Measurements from ENCODE around the gene NBAS. TPM values are rescaled to one million over a fixed set of nuclear protein-coding genes. Genes with fewer than 3 reads are reported as not detected.

NBAS gene
- total RNA-seq, 4 donors from 2014 or later: 22.8 to 32.0 (median 23.7) TPM

DNA sequence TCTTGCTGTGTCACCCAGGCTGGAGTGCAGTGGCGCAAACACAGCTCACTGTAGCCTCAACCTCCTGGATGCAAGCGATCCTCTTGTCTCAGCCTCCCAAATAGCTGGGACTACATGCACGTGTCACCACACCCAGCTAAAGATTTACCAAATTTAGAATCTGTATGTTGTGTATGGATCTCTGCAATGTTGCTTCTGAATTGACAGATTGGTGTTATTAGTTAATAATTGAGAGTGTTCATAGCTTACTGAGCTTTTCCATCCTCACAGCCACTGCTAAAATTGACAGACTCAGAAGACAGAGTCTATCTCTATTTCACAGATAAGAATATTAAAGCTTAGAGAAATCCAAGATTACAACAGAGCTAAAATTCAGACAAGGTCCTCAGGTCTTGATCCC, 4.3 kb upstream of the NBAS start:
- DNase-seq: no peak
- Histone ChIP-seq H3K36me3 (no peaks in the 10 kb centered on the region), H3K4me3 (no peak overlapping the region), H3K9me3 (no peaks in the 10 kb centered on the region), H3K27me3 (no peaks in the 10 kb centered on the region), H3K4me1 (peaks cover 0 to 10% (median 0%) of the 10 kb centered on the region in 3 donors), H3K27ac (no peak overlapping the region)
- WGBS, 2 donors: 79 to 82% methylated on average over 3 of the region's 3 CpGs
- intact Hi-C loops (cut with DNase I): no loop called here
- TF ChIP-seq, protein P1, sequence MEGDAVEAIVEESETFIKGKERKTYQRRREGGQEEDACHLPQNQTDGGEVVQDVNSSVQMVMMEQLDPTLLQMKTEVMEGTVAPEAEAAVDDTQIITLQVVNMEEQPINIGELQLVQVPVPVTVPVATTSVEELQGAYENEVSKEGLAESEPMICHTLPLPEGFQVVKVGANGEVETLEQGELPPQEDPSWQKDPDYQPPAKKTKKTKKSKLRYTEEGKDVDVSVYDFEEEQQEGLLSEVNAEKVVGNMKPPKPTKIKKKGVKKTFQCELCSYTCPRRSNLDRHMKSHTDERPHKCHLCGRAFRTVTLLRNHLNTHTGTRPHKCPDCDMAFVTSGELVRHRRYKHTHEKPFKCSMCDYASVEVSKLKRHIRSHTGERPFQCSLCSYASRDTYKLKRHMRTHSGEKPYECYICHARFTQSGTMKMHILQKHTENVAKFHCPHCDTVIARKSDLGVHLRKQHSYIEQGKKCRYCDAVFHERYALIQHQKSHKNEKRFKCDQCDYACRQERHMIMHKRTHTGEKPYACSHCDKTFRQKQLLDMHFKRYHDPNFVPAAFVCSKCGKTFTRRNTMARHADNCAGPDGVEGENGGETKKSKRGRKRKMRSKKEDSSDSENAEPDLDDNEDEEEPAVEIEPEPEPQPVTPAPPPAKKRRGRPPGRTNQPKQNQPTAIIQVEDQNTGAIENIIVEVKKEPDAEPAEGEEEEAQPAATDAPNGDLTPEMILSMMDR (IDR thresholded peaks at IDR 0.05): no peak
- no peak for TF ChIP-seq POLR2A (IDR thresholded peaks at IDR 0.05)

DNA sequence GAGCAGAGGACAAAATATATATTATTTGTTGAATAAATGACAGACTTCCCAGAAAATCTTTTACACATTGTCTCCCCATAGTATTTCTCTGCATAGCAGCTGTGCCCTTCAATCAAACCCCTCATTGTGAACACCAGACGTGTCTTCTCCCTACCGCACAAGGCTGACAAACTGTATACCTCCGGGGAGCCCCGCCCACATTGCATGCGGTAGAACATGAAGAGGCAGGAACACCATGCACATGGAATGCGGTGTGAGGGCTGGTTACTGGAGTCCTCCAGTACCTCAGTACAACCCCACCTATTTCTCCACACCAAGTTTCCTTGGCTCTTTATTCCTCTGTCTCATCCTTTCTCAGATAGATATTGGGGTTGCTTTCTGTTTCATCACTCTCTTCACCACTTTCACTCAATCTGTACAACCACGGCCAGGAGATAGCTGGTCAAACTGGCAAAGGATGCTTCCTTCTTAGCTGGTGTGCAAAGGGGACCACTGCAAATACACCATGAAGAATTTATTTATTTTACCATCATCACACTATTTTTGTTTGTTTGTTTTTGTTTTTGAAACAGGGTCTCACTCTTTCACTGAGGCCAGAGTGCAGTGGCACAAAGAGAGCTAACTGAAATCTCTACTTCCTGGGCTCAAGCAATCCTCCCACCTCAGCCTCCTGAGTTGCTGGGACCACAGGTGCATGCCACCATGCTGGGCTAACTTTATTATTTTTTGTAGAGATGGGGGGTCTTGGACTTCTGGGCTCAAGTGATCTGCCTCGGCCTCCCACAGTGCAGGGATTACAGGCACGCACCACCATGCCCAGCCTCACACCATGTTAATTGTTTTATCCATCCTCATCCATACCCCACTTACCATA, 2.3 kb upstream of the NBAS start:
- no peaks in the 10 kb centered on the region for H3K27me3 ChIP-seq
- no peak overlapping the region for H3K27ac ChIP-seq
- TF ChIP-seq, protein P1 (IDR thresholded peaks at IDR 0.05): no peak
- TF ChIP-seq POLR2A (IDR thresholded peaks at IDR 0.05): no peak
- H3K4me3 ChIP-seq: no peak overlapping the region
- 63 to 77% methylated on average over 8 to 9 of the region's 9 CpGs for WGBS, 2 donors
- H3K9me3 ChIP-seq: no peaks in the 10 kb centered on the region
- DNase-seq: no peak
- H3K4me1 ChIP-seq: peaks cover 6 to 28% (median 12%) of the 10 kb centered on the region in 3 donors
- no peaks in the 10 kb centered on the region for H3K36me3 ChIP-seq
- intact Hi-C loops (cut with DNase I): no loop called here

DNA sequence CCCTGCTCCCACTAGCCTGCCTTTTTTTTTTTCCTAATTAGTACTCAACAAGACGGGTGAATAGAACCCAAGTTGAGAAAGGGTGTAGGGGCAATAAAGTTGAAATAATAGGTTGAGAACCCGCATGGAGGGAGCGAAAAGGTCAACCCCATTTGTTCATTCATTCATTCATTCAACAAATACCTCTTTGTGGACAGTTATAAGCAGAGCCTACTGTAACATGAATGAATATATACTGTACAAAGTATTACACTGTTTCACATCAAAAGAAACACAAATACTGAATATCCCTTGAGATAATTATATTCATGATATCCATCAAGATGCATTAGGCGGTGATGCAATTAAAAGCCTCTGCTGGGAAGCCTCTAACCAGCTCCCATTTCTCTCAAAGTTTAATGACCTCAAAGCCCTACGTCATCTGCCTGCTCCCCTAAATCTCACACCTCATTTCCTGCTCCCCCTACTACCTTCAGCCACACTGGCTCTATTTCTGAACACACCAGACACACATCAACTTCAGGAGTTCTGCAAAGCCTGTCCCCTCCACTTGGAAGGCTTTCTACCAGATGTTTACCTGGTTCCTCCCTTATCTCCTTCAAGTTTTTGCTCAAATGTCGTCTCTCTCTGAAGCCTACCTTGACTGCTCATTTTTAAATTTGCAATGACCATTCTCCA, 1.4 kb upstream of the NBAS start:
- Histone ChIP-seq H3K27ac (no peak overlapping the region), H3K4me3 (peak overlapping the region in 1 of 4 donors; percentile 73), H3K4me1 (peaks cover 6 to 35% (median 12%) of the 10 kb centered on the region in 3 donors), H3K36me3 (no peaks in the 10 kb centered on the region), H3K27me3 (no peaks in the 10 kb centered on the region), H3K9me3 (no peaks in the 10 kb centered on the region)
- WGBS, 2 donors: 83 to 85% methylated on average over 6 of the region's 6 CpGs
- TF ChIP-seq, protein P1 (IDR thresholded peaks at IDR 0.05): no peak
- TF ChIP-seq POLR2A (IDR thresholded peaks at IDR 0.05): no peak
- intact Hi-C loops (cut with DNase I): no loop called here
- no peak for DNase-seq

DNA sequence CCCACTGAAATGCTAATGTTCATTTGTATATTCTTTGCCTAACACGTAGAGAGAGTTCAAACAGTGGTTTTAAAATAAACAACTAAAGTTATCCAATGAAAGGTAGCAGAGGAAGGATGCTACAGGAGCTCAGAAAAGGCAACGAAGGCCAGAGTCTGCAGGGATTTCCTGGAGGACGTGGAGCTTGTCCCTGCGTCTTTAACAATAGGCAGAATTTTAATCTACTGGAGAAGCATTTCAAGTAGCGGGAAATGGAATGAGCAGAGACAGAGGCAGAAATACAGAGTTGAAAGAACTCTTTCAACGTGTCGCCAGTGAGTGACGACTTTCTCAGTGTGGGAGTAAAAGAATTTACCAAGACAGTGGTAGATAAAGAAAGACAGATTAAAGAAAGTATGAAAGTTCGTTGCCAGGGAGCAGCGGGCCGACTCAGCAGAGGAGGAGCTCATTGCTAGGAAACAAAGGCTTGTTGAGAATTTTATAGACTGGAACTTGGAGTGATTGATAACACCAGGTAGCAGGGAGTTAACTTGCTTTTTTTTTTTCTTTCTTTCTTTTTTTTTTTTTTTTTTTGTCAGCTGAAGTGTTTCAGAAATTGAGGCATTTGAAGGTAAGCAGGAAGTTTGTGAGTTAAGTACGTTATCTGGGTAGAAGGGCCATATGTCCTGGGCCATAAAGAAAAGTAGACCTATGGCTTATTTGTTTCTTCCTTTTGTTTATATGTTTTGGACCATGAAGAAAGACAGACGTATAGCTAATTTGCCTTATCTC, 625 bp upstream of the NBAS start:
- H3K4me3 ChIP-seq: peak overlapping the region; percentile 59 to 98 (median 82)
- peak overlapping the region; percentile 75 to 87 (median 84) for H3K27ac ChIP-seq
- intact Hi-C loops (cut with DNase I): no loop called here
- H3K9me3 ChIP-seq: no peaks in the 10 kb centered on the region
- H3K27me3 ChIP-seq: no peaks in the 10 kb centered on the region
- TF ChIP-seq, protein P1 (IDR thresholded peaks at IDR 0.05): no peak
- no peak for TF ChIP-seq POLR2A (IDR thresholded peaks at IDR 0.05)
- H3K36me3 ChIP-seq: no peaks in the 10 kb centered on the region
- no peak for DNase-seq
- peaks cover 6 to 35% (median 12%) of the 10 kb centered on the region in 3 donors for H3K4me1 ChIP-seq
- WGBS, 2 donors: 7 to 8% methylated on average over 13 of the region's 13 CpGs

All from esophagus squamous epithelium (tissue), 5 donors.